ENCODE data around the gene OR52E4. TPM values are rescaled to one million over a fixed set of nuclear protein-coding genes. Genes with fewer than 3 reads are reported as not detected.

OR52E4 gene
- total and polyA plus RNA-seq, 8 donors = not detected

- H3K36me3 ChIP-seq = no peaks in the 10 kb centered on the region
- TF ChIP-seq, protein P1, sequence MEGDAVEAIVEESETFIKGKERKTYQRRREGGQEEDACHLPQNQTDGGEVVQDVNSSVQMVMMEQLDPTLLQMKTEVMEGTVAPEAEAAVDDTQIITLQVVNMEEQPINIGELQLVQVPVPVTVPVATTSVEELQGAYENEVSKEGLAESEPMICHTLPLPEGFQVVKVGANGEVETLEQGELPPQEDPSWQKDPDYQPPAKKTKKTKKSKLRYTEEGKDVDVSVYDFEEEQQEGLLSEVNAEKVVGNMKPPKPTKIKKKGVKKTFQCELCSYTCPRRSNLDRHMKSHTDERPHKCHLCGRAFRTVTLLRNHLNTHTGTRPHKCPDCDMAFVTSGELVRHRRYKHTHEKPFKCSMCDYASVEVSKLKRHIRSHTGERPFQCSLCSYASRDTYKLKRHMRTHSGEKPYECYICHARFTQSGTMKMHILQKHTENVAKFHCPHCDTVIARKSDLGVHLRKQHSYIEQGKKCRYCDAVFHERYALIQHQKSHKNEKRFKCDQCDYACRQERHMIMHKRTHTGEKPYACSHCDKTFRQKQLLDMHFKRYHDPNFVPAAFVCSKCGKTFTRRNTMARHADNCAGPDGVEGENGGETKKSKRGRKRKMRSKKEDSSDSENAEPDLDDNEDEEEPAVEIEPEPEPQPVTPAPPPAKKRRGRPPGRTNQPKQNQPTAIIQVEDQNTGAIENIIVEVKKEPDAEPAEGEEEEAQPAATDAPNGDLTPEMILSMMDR (IDR thresholded peaks at IDR 0.05) = no peak
- 72 to 73% methylated on average over 3 of the region's 3 CpGs for WGBS, 2 donors
- no peaks in the 10 kb centered on the region for H3K9me3 ChIP-seq
- DNase-seq = no peak
- no peak for ATAC-seq
- H3K27me3 ChIP-seq = no peaks in the 10 kb centered on the region
- intact Hi-C loops (cut with DNase I) = no loop called here
- no peak within 1 kb of the TSS for H3K27ac ChIP-seq
- H3K4me1 ChIP-seq = no peaks in the 10 kb centered on the region
- H3K4me3 ChIP-seq = no peak within 1 kb of the TSS
- no peak for FAIRE-seq
Measured at GRCh38 chr11:5892908-5893307, 12.5 kb downstream of the OR52E4 start, which contains the start of gene OR52E5. OR52E5 (plus strand) TSS chr11:5893208; CDS start chr11:5900777, 7,569 bp downstream.

GRCh38 chr11:5899534-5899933, 19.1 kb downstream of the OR52E4 start:
- intact Hi-C loops (cut with DNase I) = no loop called here
- FAIRE-seq = no peak

DNA sequence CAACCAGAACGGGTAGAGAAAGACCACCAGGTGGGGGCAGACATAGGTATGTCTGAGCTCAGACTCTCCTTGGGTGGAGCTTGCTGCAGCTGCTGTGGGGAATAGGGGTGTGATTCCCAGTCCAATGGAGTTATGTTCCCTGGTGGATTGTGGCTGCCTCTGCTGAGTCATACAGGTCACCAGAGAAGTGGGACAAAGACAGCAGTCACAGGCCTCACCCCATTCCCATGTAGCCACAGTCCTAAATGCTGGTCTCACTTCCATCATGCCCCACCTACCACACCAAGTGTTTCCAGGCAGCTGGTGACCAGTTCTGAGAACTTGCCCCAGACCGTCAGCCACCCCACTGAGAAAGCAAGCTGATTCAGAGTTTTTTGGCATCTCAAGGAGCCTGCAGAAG, 30.1 kb downstream of the OR52E4 start:
- 40 to 67% methylated on average over 2 of the region's 2 CpGs for WGBS, 2 donors
- TF ChIP-seq, protein P1 (IDR thresholded peaks at IDR 0.05) = no peak
- H3K27me3 ChIP-seq = no peaks in the 10 kb centered on the region
- ATAC-seq (no peak), DNase-seq (no peak), FAIRE-seq (no peak)
- H3K9me3 ChIP-seq = no peaks in the 10 kb centered on the region
- H3K4me3 ChIP-seq = no peak overlapping the region
- H3K36me3 ChIP-seq = no peaks in the 10 kb centered on the region
- no peak overlapping the region for H3K27ac ChIP-seq
- intact Hi-C loops (cut with DNase I) = no loop called here
- H3K4me1 ChIP-seq = no peaks in the 10 kb centered on the region

More at GRCh38 chr11:5899534-5899933, 19.1 kb downstream of the OR52E4 start:
- no peaks in the 10 kb centered on the region for H3K9me3 ChIP-seq
- ATAC-seq (no peak), DNase-seq (no peak)
- no peaks in the 10 kb centered on the region for H3K27me3 ChIP-seq
- 67 to 74% methylated on average over 2 of the region's 2 CpGs for WGBS, 2 donors
- TF ChIP-seq, protein P1 (IDR thresholded peaks at IDR 0.05) = no peak
- H3K4me1 ChIP-seq = no peaks in the 10 kb centered on the region
- no peak overlapping the region for H3K4me3 ChIP-seq
- H3K36me3 ChIP-seq = no peaks in the 10 kb centered on the region
- H3K27ac ChIP-seq = no peak overlapping the region

- DNase-seq (no peak), ATAC-seq (no peak), FAIRE-seq (no peak)
- no peaks in the 10 kb centered on the region for H3K36me3 ChIP-seq
- TF ChIP-seq, protein P1 (IDR thresholded peaks at IDR 0.05) = no peak
- no peaks in the 10 kb centered on the region for H3K27me3 ChIP-seq
- 59 to 67% methylated on average over 2 of the region's 2 CpGs for WGBS, 2 donors
- no peak overlapping the region for H3K27ac ChIP-seq
- H3K4me3 ChIP-seq = no peak overlapping the region
- H3K9me3 ChIP-seq = no peaks in the 10 kb centered on the region
- no peaks in the 10 kb centered on the region for H3K4me1 ChIP-seq
- intact Hi-C loops (cut with DNase I) = no loop called here
Measured at GRCh38 chr11:5922749-5923426, 42.5 kb downstream of the OR52E4 start.

GRCh38 chr11:5923427-5923776, 43.0 kb downstream of the OR52E4 start:
- Histone ChIP-seq H3K4me1 (no peaks in the 10 kb centered on the region), H3K27me3 (no peaks in the 10 kb centered on the region), H3K4me3 (no peak overlapping the region), H3K36me3 (no peaks in the 10 kb centered on the region), H3K9me3 (no peaks in the 10 kb centered on the region), H3K27ac (no peak overlapping the region)
- intact Hi-C loops (cut with DNase I) = no loop called here
- FAIRE-seq = no peak
- ATAC-seq = no peak
- no peak for DNase-seq
- TF ChIP-seq, protein P1 (IDR thresholded peaks at IDR 0.05) = no peak

Measured in pancreas (tissue), 10 donors.